Measurements from ENCODE around the gene SDSL.

- no peak for TF ChIP-seq CTCF (IDR thresholded peaks at IDR 0.05)
- TF ChIP-seq POLR2AphosphoS5 (IDR thresholded peaks at IDR 0.05; ENCODE audit: insufficient read depth in 1 of 2, low read depth in 1 of 2): no peak
- TF ChIP-seq POLR2A (IDR thresholded peaks at IDR 0.05): no peak
These were observed 16.5 kb downstream of the SDSL start for GRCh38 chr12:113438523-113439300.
